ENCODE results near the gene TMPRSS3. TPM values are rescaled to one million over a fixed set of nuclear protein-coding genes. Genes with fewer than 3 reads are reported as not detected.

The TMPRSS3 gene
- total and polyA plus RNA-seq, 9 of the 15 experiments (the other 6 are each of a cell fraction or from before 2014, with no cell fraction given): 0.07 TPM; not detected in 8

- TF ChIP-seq OTX1 (CRISPR knock-in tag; IDR thresholded peaks at IDR 0.05) (no peak), ZNF121 (CRISPR knock-in tag; conservative IDR thresholded peaks at IDR 0.05) (no peak), TAF15 (IDR thresholded peaks at IDR 0.05; ENCODE audit: low read depth, low read length) (no peak), HNRNPL (IDR thresholded peaks at IDR 0.05; ENCODE audit: low read depth, low read length) (no peak), ELF4 (CRISPR knock-in tag; IDR thresholded peaks at IDR 0.05) (no peak), POLR3A (IDR thresholded peaks at IDR 0.05; ENCODE audit: borderline replicate concordance, extremely low read depth, insufficient read depth, insufficient read length) (no peak), E2F6 (IDR thresholded peaks at IDR 0.05; ENCODE audit: borderline replicate concordance in 1 of 2, extremely low read depth in 1 of 2, insufficient read depth in 1 of 2, insufficient read length in 1 of 2, low read depth in 1 of 2, low read length in 1 of 2, poor library complexity in 1 of 2, severe bottlenecking in 1 of 2) (no peak), ZNF764 (CRISPR knock-in tag; IDR thresholded peaks at IDR 0.05; ENCODE audit: low read depth) (no peak)
- TF ChIP-seq, protein P1, sequence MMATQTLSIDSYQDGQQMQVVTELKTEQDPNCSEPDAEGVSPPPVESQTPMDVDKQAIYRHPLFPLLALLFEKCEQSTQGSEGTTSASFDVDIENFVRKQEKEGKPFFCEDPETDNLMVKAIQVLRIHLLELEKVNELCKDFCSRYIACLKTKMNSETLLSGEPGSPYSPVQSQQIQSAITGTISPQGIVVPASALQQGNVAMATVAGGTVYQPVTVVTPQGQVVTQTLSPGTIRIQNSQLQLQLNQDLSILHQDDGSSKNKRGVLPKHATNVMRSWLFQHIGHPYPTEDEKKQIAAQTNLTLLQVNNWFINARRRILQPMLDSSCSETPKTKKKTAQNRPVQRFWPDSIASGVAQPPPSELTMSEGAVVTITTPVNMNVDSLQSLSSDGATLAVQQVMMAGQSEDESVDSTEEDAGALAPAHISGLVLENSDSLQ (IDR thresholded peaks at IDR 0.05): no peak
- TF ChIP-seq, protein P2, sequence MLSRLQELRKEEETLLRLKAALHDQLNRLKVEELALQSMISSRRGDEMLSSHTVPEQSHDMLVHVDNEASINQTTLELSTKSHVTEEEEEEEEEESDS (CRISPR knock-in tag; IDR thresholded peaks at IDR 0.05): no peak
- TF ChIP-seq, protein P3, sequence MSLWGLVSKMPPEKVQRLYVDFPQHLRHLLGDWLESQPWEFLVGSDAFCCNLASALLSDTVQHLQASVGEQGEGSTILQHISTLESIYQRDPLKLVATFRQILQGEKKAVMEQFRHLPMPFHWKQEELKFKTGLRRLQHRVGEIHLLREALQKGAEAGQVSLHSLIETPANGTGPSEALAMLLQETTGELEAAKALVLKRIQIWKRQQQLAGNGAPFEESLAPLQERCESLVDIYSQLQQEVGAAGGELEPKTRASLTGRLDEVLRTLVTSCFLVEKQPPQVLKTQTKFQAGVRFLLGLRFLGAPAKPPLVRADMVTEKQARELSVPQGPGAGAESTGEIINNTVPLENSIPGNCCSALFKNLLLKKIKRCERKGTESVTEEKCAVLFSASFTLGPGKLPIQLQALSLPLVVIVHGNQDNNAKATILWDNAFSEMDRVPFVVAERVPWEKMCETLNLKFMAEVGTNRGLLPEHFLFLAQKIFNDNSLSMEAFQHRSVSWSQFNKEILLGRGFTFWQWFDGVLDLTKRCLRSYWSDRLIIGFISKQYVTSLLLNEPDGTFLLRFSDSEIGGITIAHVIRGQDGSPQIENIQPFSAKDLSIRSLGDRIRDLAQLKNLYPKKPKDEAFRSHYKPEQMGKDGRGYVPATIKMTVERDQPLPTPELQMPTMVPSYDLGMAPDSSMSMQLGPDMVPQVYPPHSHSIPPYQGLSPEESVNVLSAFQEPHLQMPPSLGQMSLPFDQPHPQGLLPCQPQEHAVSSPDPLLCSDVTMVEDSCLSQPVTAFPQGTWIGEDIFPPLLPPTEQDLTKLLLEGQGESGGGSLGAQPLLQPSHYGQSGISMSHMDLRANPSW (CRISPR knock-in tag; IDR thresholded peaks at IDR 0.05): no peak
- TF ChIP-seq, protein P4, sequence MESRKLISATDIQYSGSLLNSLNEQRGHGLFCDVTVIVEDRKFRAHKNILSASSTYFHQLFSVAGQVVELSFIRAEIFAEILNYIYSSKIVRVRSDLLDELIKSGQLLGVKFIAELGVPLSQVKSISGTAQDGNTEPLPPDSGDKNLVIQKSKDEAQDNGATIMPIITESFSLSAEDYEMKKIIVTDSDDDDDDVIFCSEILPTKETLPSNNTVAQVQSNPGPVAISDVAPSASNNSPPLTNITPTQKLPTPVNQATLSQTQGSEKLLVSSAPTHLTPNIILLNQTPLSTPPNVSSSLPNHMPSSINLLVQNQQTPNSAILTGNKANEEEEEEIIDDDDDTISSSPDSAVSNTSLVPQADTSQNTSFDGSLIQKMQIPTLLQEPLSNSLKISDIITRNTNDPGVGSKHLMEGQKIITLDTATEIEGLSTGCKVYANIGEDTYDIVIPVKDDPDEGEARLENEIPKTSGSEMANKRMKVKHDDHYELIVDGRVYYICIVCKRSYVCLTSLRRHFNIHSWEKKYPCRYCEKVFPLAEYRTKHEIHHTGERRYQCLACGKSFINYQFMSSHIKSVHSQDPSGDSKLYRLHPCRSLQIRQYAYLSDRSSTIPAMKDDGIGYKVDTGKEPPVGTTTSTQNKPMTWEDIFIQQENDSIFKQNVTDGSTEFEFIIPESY (CRISPR knock-in tag; IDR thresholded peaks at IDR 0.05): no peak
Observed at GRCh38 chr21:42392731-42393442, 3.0 kb downstream of the TMPRSS3 start.

More at GRCh38 chr21:42392731-42393442, 3.0 kb downstream of the TMPRSS3 start:
- BruUV-seq (replicated peaks): no TSS peak
- H2AFZ ChIP-seq (ENCODE audit: low read depth, low read length): peak overlapping the region; percentile 51
- H3K79me2 ChIP-seq (ENCODE audit: control insufficient read depth, insufficient read depth, low read length): no peaks in the 10 kb centered on the region
- no peaks in the 10 kb centered on the region for H3K9me1 ChIP-seq (ENCODE audit: control insufficient read depth, insufficient read depth, low read length)
- 61% methylated on average over 17 of the region's 17 CpGs for WGBS (ENCODE audit: insufficient coverage, low coverage, missing lambda C conversion rate)
- H3K27ac ChIP-seq (ENCODE audit: extremely low read depth, low read depth, low read length): no peak overlapping the region
- H3K4me1 ChIP-seq (replicated peaks in 1 of 2; ENCODE audit: control insufficient read depth in 2 of 2, insufficient read depth in 2 of 2, low read length in 2 of 2): peaks cover 13 to 16% of the 10 kb centered on the region in 2 experiments; a peak in 3 of 5 replicates
- in situ Hi-C loops (cut with MboI) (no loop called here), intact Hi-C loops (cut with micrococcal nuclease) (no loop called here)
- H3K4me3 ChIP-seq: no peak overlapping the region
- H3K9me3 ChIP-seq (replicated peaks; ENCODE audit: control insufficient read depth, insufficient read depth, low read depth, low read length): no peaks in the 10 kb centered on the region
- peaks cover 7 to 14% of the 10 kb centered on the region in 2 experiments for H3K27me3 ChIP-seq (ENCODE audit: control insufficient read depth in 2 of 2, insufficient read depth in 2 of 2, low read length in 2 of 2)
- H3K4me2 ChIP-seq (ENCODE audit: insufficient read depth, low read length): no peak overlapping the region
- no peaks in the 10 kb centered on the region for H4K20me1 ChIP-seq (replicated peaks; ENCODE audit: control insufficient read depth, insufficient read depth, low read length)
- ATAC-seq (no peak), FAIRE-seq (no peak), DNase-seq (ENCODE audit: extremely low read depth in 1 of 4, low spot score in 3 of 4) (no peak)
- CTCF ChIA-PET (ENCODE audit: low intra/inter-chr PET ratio): no interaction called here
- H3K36me3 ChIP-seq (ENCODE audit: control insufficient read depth, insufficient read depth, low read length): no peaks in the 10 kb centered on the region
- no peak overlapping the region for H3K9ac ChIP-seq (ENCODE audit: insufficient read depth in 1 of 2, low read depth in 2 of 2, low read length in 2 of 2)
- POLR2A ChIA-PET: interaction anchor here (0.6 to 2.8 kb wide), 4 partner anchors 11 to 30 kb away, joined by 4 to 13 read pairs (median 4); partner anchors contain the start of gene UBASH3A
